PC-9 (cell line): ENCODE results near the gene HABP2.

Experiments
- CTCF ChIP-seq: fragments of 200-600 bp; sonication (generic); conservative IDR thresholded peaks from 2 replicates; pipeline ENCODE4 v1.6.1; 2017; ENCODE audit warnings: mixed run types, antibody characterized with exemption, mild to moderate bottlenecking, moderate library complexity
- EZH2 ChIP-seq: fragments of 200-600 bp; sonication (generic); IDR thresholded peaks from 2 replicates; pipeline ENCODE4 v1.8.0; 2017; ENCODE audit warnings: antibody characterized with exemption, low read depth

- TF ChIP-seq CTCF: peak; percentile 7; the same call in 1 of the 2 replicates
- no peak for TF ChIP-seq EZH2
These were observed 31.4 kb upstream of the HABP2 start for GRCh38 chr10:113521475-113521795.
